ENCODE measurements around the gene SH2D1B.

DNA sequence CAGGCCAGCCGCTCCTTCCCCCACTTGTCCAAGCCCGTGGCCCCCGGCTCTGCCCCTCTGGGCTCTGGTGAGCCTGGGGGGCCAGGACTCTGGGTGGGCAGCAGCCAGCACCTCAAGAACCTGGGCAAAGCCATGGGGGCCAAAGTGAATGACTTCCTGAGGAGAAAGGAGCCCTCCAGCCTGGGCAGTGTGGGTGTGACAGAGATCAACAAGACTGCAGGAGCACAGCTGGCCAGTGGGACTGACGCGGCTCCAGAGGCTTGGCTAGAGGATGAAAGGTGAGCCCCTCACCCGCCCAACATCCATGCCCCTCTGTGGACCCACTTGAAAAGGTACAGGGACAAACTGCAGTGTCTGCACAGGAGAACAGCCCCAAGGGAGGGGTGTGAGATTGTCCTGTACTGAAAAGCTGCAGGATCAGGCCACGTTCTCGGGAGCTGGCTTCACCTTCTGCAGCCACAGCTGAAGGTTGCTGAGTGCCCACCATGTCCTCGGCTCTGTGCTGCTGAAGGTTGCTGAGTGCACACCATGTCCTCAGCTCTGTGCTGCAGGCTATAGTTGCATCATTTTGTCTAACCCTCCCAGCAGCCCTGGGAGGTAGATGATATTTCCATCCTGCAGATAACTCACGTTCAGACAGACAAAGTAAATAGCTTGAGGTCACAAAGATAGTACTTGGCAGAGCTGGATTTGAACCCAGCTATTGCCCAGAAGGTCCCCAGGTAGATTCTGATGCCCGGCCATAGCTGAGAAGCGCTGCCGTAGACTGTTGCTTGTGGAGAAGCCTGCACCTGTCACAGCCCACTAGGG, 29.8 kb downstream of the SH2D1B start:
- TF ChIP-seq, protein P1, sequence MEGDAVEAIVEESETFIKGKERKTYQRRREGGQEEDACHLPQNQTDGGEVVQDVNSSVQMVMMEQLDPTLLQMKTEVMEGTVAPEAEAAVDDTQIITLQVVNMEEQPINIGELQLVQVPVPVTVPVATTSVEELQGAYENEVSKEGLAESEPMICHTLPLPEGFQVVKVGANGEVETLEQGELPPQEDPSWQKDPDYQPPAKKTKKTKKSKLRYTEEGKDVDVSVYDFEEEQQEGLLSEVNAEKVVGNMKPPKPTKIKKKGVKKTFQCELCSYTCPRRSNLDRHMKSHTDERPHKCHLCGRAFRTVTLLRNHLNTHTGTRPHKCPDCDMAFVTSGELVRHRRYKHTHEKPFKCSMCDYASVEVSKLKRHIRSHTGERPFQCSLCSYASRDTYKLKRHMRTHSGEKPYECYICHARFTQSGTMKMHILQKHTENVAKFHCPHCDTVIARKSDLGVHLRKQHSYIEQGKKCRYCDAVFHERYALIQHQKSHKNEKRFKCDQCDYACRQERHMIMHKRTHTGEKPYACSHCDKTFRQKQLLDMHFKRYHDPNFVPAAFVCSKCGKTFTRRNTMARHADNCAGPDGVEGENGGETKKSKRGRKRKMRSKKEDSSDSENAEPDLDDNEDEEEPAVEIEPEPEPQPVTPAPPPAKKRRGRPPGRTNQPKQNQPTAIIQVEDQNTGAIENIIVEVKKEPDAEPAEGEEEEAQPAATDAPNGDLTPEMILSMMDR (conservative IDR thresholded peaks at IDR 0.05; ENCODE audit: low read depth, low read length): no peak
- no peak for TF ChIP-seq EZH2 (IDR thresholded peaks at IDR 0.05; ENCODE audit: borderline replicate concordance, low read depth, low read length, poor library complexity, severe bottlenecking)
